CD4-positive, alpha-beta memory T cell (primary cell): Measurements from ENCODE around the gene HOMER1. TPM values are rescaled to one million over a fixed set of nuclear protein-coding genes. Genes with fewer than 3 reads are reported as not detected.

ENCODE experiments used
- CTCF ChIA-PET: fragments of 350-600 bp; sonication (Branson Sonifier 250); formaldehyde crosslinking; loops from one replicate; lab custom pipeline; 2021; ENCODE audit warnings: inconsistent platforms; ENCODE audit not compliant: partially characterized antibody; lab: Charles Lee
- POLR2A ChIA-PET: fragments of 350-600 bp; sonication (Branson Sonifier 250); formaldehyde crosslinking; loops from one replicate; lab custom pipeline; 2021; ENCODE audit not compliant: partially characterized antibody; lab: Charles Lee
- DNase-seq, 5 donors: peaks; one replicate each; pipeline versions ENCODE4 v3.0.0 to v3.0.0-alpha.2; 2020 to 2022; ENCODE audit warnings: mixed read lengths in 1 of 5
- H3K27ac ChIP-seq: one replicate; pipeline ENCODE4 v1.7.0; 2013; ENCODE audit warnings: low read depth, low read length
- H3K27me3 ChIP-seq: 2 replicates; pipeline ENCODE4 v1.7.0; 2013; ENCODE audit warnings: mild to moderate bottlenecking, low read length, moderate library complexity; ENCODE audit not compliant: insufficient read depth
- H3K36me3 ChIP-seq: 2 replicates; pipeline ENCODE4 v1.7.0; 2013; ENCODE audit warnings: mild to moderate bottlenecking, low read length, moderate library complexity; ENCODE audit not compliant: insufficient read depth
- H3K4me1 ChIP-seq: 2 replicates; pipeline ENCODE4 v1.7.0; 2013; ENCODE audit warnings: mild to moderate bottlenecking, low read length, moderate library complexity; ENCODE audit not compliant: insufficient read depth
- H3K4me3 ChIP-seq, 2 donors: one replicate each; pipeline ENCODE4 v1.7.0; 2013; ENCODE audit warnings: low read length in 2 of 2, mild to moderate bottlenecking in 1 of 2
- H3K9me3 ChIP-seq, 2 donors: one replicate each; pipeline ENCODE4 v1.7.0; 2013; ENCODE audit warnings: low read length in 2 of 2, control low read depth in 1 of 2; ENCODE audit not compliant: control insufficient read depth in 1 of 2
- H3K27ac Mint-ChIP-seq, 7 donors: one replicate each; pipeline ENCODE4 v1.8.0; 2020 to 2021; ENCODE audit warnings: mixed read lengths in 7 of 7, mild to moderate bottlenecking in 6 of 7, inconsistent platforms in 3 of 7, moderate library complexity in 3 of 7
- H3K27me3 Mint-ChIP-seq, 2 donors: one replicate each; pipeline ENCODE4 v1.8.0; 2020 to 2021; ENCODE audit warnings: mixed read lengths in 2 of 2
- H3K36me3 Mint-ChIP-seq, 2 donors: one replicate each; pipeline ENCODE4 v1.8.0; 2020 to 2021; ENCODE audit warnings: mixed read lengths in 2 of 2, inconsistent platforms in 1 of 2, mild to moderate bottlenecking in 1 of 2
- H3K4me1 Mint-ChIP-seq, 4 donors: one replicate each; pipeline ENCODE4 v1.8.0; 2020 to 2021; ENCODE audit warnings: mixed read lengths in 4 of 4, mild to moderate bottlenecking in 1 of 4
- H3K4me3 Mint-ChIP-seq, 8 donors: one replicate each; pipeline ENCODE4 v1.8.0; 2020 to 2021; ENCODE audit warnings: mixed read lengths in 8 of 8, mild to moderate bottlenecking in 7 of 8, moderate library complexity in 6 of 8, inconsistent platforms in 3 of 8
- H3K9me3 Mint-ChIP-seq, 8 donors: one replicate each; pipeline ENCODE4 v1.8.0; 2020 to 2021; ENCODE audit warnings: mixed read lengths in 8 of 8, mild to moderate bottlenecking in 5 of 8, inconsistent platforms in 3 of 8, moderate library complexity in 1 of 8
- intact Hi-C: fragments of 100-400 bp; cut with micrococcal nuclease; formaldehyde crosslinking; loops from one replicate; pipeline ENCODE4 v1.15.1; 2023
- polyA plus RNA-seq, 2 donors: library from polyadenylated mRNA; unstranded; fragments of 300-500 nt; fragmentation: Illumina TruSeq; gene quantifications; one replicate each; pipeline ENCODE4 v1.2.3, GENCODE V29; 2021
- total RNA-seq, 2 experiments: library from RNA; stranded (reverse); gene quantifications; one replicate each; pipeline ENCODE4 v1.2.3, GENCODE V29; 2021

Gene HOMER1
- total RNA-seq, result 1 to 10 TPM; 1.5 to 1.7 TPM
- 1 to 10 TPM; 1.7 to 2.9 TPM for polyA plus RNA-seq

GRCh38 chr5:79513704-79514390 is at the start of gene HOMER1:
Gene HOMER1 (minus strand): TSS chr5:79514134. CDS start chr5:79512774, 1,360 bp downstream.
- Mint-ChIP-seq H3K4me3 (peak within 1 kb of the TSS; percentile 96 to 99 (median 96)), H3K27me3 (peaks cover 15 to 18% of the 10 kb centered on the region in 2 donors), H3K27ac (peak within 1 kb of the TSS; percentile 94 to 100 (median 99)), H3K36me3 (peaks cover 0 to 2% of the 10 kb centered on the region in 2 donors), H3K9me3 (no peaks in the 10 kb centered on the region), H3K4me1 (peaks cover 13 to 25% (median 16%) of the 10 kb centered on the region in 4 donors)
- peak; percentile 73 to 79 (median 76) for DNase-seq
- Histone ChIP-seq H3K27me3 (peaks cover 9% of the 10 kb centered on the region), H3K4me1 (peaks cover 18% of the 10 kb centered on the region), H3K27ac (peak within 1 kb of the TSS; percentile 82), H3K9me3 (no peaks in the 10 kb centered on the region), H3K36me3 (no peaks in the 10 kb centered on the region), H3K4me3 (peak within 1 kb of the TSS; percentile 71 to 84)
- ChIA-PET CTCF (interaction anchor here (0.8 to 1.1 kb wide), 3 partner anchors 10 to 529 kb away, joined by 3 to 4 read pairs (median 3); partner anchors contain the start of gene ARSB), POLR2A (interaction anchor here (0.6 to 2.4 kb wide), 4 partner anchors 39 to 1153 kb away, joined by 3 to 10 read pairs (median 4); partner anchors contain the start of genes MTX3, SCAMP1 and TENT2)
- intact Hi-C loops, result loop anchor here (5.0 kb wide), 7 partner anchors 98 to 1783 kb away; partner anchors contain the start of genes ARSB, JMY, MTX3 and SCAMP1

GRCh38 chr5:79563247-79563590 is 49.3 kb upstream of the HOMER1 start:
- H3K27ac Mint-ChIP-seq, result no peak overlapping the region
- H3K4me3 ChIP-seq, result no peak overlapping the region
- no peak overlapping the region for H3K27ac ChIP-seq
- H3K27me3 Mint-ChIP-seq, result no peaks in the 10 kb centered on the region
- no peak for DNase-seq
- H3K36me3 ChIP-seq, result no peaks in the 10 kb centered on the region
- H3K4me1 Mint-ChIP-seq, result peaks cover 0 to 8% (median 2%) of the 10 kb centered on the region in 4 donors
- no peaks in the 10 kb centered on the region for H3K9me3 ChIP-seq
- ChIA-PET POLR2A (no interaction called here), CTCF (interaction anchor here (1.1 to 1.3 kb wide), 4 partner anchors 9 to 13 kb away, joined by 3 to 9 read pairs (median 3); no protein-coding TSS in a partner anchor)
- H3K9me3 Mint-ChIP-seq, result no peaks in the 10 kb centered on the region
- H3K4me3 Mint-ChIP-seq, result no peak overlapping the region
- no peaks in the 10 kb centered on the region for H3K4me1 ChIP-seq
- H3K36me3 Mint-ChIP-seq, result no peaks in the 10 kb centered on the region
- intact Hi-C loops, result no loop called here
- H3K27me3 ChIP-seq, result no peaks in the 10 kb centered on the region

- Histone ChIP-seq H3K27me3 (no peaks in the 10 kb centered on the region), H3K4me3 (no peak overlapping the region), H3K27ac (no peak overlapping the region), H3K36me3 (no peaks in the 10 kb centered on the region), H3K4me1 (no peaks in the 10 kb centered on the region), H3K9me3 (no peaks in the 10 kb centered on the region)
- no peak for DNase-seq
- Mint-ChIP-seq H3K9me3 (no peaks in the 10 kb centered on the region), H3K4me3 (no peak overlapping the region), H3K4me1 (peaks cover 0 to 8% (median 2%) of the 10 kb centered on the region in 4 donors), H3K36me3 (no peaks in the 10 kb centered on the region), H3K27me3 (no peaks in the 10 kb centered on the region), H3K27ac (peak overlapping the region in 2 of 7 donors; percentile 18 to 84)
- CTCF ChIA-PET, result interaction anchor here (1.1 to 1.3 kb wide), 5 partner anchors 8 to 293 kb away, joined by 3 to 9 read pairs (median 3); no protein-coding TSS in a partner anchor
- POLR2A ChIA-PET, result interaction anchor here (0.6 kb wide), 1 partner anchor 49 kb away, joined by 3 read pairs; no protein-coding TSS in a partner anchor
- intact Hi-C loops, result no loop called here
These were observed 48.7 kb upstream of the HOMER1 start for GRCh38 chr5:79562351-79563246.

- no peak overlapping the region for H3K27ac ChIP-seq
- Mint-ChIP-seq H3K27me3 (no peaks in the 10 kb centered on the region), H3K27ac (no peak overlapping the region), H3K36me3 (no peaks in the 10 kb centered on the region), H3K4me1 (peaks cover 0 to 8% (median 2%) of the 10 kb centered on the region in 4 donors), H3K9me3 (no peaks in the 10 kb centered on the region), H3K4me3 (no peak overlapping the region)
- intact Hi-C loops, result no loop called here
- H3K4me1 ChIP-seq, result no peaks in the 10 kb centered on the region
- CTCF ChIA-PET, result interaction anchor here (1.2 kb wide), 1 partner anchor 294 kb away, joined by 3 read pairs; no protein-coding TSS in a partner anchor
- H3K4me3 ChIP-seq, result no peak overlapping the region
- no peaks in the 10 kb centered on the region for H3K27me3 ChIP-seq
- H3K9me3 ChIP-seq, result no peaks in the 10 kb centered on the region
- POLR2A ChIA-PET, result no interaction called here
- no peak for DNase-seq
- H3K36me3 ChIP-seq, result no peaks in the 10 kb centered on the region
These were observed 47.6 kb upstream of the HOMER1 start for GRCh38 chr5:79561525-79561893.

- H3K4me1 Mint-ChIP-seq, result peaks cover 0 to 8% (median 3%) of the 10 kb centered on the region in 4 donors
- ChIA-PET POLR2A (no interaction called here), CTCF (no interaction called here)
- Histone ChIP-seq H3K27ac (no peak overlapping the region), H3K4me3 (no peak overlapping the region), H3K4me1 (no peaks in the 10 kb centered on the region), H3K9me3 (no peaks in the 10 kb centered on the region), H3K27me3 (no peaks in the 10 kb centered on the region), H3K36me3 (no peaks in the 10 kb centered on the region)
- no peaks in the 10 kb centered on the region for H3K36me3 Mint-ChIP-seq
- no peak overlapping the region for H3K4me3 Mint-ChIP-seq
- no peaks in the 10 kb centered on the region for H3K9me3 Mint-ChIP-seq
- H3K27me3 Mint-ChIP-seq, result no peaks in the 10 kb centered on the region
- peak overlapping the region in 2 of 7 donors; percentile 2 to 24 for H3K27ac Mint-ChIP-seq
- intact Hi-C loops, result no loop called here
- DNase-seq, result no peak
These were observed 47.0 kb upstream of the HOMER1 start for GRCh38 chr5:79560771-79561524.

- ChIA-PET CTCF (interaction anchor here (1.2 kb wide), 1 partner anchor 14 kb away, joined by 3 read pairs; no protein-coding TSS in a partner anchor), POLR2A (no interaction called here)
- H3K4me3 ChIP-seq, result no peak overlapping the region
- H3K9me3 ChIP-seq, result no peaks in the 10 kb centered on the region
- H3K4me1 ChIP-seq, result no peaks in the 10 kb centered on the region
- no peak overlapping the region for H3K27ac ChIP-seq
- no peaks in the 10 kb centered on the region for H3K36me3 ChIP-seq
- H3K4me1 Mint-ChIP-seq, result peaks cover 5 to 14% (median 6%) of the 10 kb centered on the region in 4 donors
- H3K27me3 Mint-ChIP-seq, result no peaks in the 10 kb centered on the region
- H3K36me3 Mint-ChIP-seq, result no peaks in the 10 kb centered on the region
- no peaks in the 10 kb centered on the region for H3K9me3 Mint-ChIP-seq
- intact Hi-C loops, result no loop called here
- H3K27me3 ChIP-seq, result no peaks in the 10 kb centered on the region
- no peak overlapping the region for H3K27ac Mint-ChIP-seq
- no peak for DNase-seq
- no peak overlapping the region for H3K4me3 Mint-ChIP-seq
These were observed 41.5 kb upstream of the HOMER1 start for GRCh38 chr5:79555418-79555817.
